ENCODE results near the gene COQ9.

DNA sequence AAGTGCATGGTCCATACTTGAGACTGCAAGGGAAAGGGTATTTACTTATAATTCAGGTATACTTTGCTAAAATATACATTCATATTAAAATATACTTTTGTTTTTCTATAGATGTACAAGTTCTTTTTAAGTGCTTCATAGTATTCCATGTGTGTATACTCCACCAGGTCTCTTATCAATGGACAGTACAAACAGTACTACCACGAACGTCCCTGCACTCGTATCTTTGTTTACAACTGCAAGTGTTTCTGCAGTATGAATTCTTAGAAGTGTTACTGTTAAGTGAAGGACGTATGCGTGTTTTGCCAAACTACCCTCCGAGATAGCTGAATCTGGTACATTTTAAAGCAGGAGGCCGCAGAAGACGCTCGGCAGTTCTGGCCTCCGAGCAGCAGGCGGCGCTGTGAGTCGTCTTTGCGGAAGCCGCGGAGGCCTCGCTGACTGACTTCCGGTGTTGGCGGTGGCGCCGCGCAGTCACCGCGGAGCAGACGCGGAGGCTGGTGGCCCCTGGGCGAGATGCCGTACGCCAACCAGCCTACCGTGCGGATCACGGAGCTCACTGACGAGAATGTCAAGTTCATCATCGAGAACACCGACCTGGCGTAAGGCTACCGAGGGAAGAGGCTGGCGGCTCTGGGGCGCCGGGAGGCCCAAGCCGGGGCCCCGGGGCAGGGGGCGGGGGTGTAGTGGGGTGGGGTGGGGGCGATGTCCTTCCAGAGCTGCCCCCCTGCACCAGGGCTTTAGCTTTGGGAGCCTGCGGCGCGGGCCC is 15.1 kb downstream of the COQ9 start, which contains the start of gene POLR2C:
- TF ChIP-seq, protein P1, sequence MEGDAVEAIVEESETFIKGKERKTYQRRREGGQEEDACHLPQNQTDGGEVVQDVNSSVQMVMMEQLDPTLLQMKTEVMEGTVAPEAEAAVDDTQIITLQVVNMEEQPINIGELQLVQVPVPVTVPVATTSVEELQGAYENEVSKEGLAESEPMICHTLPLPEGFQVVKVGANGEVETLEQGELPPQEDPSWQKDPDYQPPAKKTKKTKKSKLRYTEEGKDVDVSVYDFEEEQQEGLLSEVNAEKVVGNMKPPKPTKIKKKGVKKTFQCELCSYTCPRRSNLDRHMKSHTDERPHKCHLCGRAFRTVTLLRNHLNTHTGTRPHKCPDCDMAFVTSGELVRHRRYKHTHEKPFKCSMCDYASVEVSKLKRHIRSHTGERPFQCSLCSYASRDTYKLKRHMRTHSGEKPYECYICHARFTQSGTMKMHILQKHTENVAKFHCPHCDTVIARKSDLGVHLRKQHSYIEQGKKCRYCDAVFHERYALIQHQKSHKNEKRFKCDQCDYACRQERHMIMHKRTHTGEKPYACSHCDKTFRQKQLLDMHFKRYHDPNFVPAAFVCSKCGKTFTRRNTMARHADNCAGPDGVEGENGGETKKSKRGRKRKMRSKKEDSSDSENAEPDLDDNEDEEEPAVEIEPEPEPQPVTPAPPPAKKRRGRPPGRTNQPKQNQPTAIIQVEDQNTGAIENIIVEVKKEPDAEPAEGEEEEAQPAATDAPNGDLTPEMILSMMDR (conservative IDR thresholded peaks at IDR 0.05; ENCODE audit: low read length), result peak; percentile 85
- TF ChIP-seq EZH2phosphoT487 (IDR thresholded peaks at IDR 0.05; ENCODE audit: borderline replicate concordance), result no peak
